Neural crest cell (in vitro differentiated cells): Measurements from ENCODE around the gene SYT15. TPM values are rescaled to one million over a fixed set of nuclear protein-coding genes. Genes with fewer than 3 reads are reported as not detected.
"Not testable (repeated sequence)": the region's sequence is repeated elsewhere in the genome, so short reads cannot be mapped to it uniquely, and the experiment has no call there.

ENCODE experiments used
- DNase-seq: peaks from one replicate; pipeline ENCODE4 v3.0.0; 2021; ENCODE audit warnings: low read depth, mixed read lengths, low spot score
- H3K27ac Mint-ChIP-seq: one replicate; pipeline ENCODE4 v1.8.0; 2021; ENCODE audit warnings: mild to moderate bottlenecking, mixed read lengths; ENCODE audit not compliant: unreplicated experiment
- H3K27me3 Mint-ChIP-seq: 2 replicates; pipeline ENCODE4 v1.8.0; 2021; ENCODE audit warnings: low read depth, mild to moderate bottlenecking, mixed read lengths
- H3K36me3 Mint-ChIP-seq: 2 replicates; pipeline ENCODE4 v1.8.0; 2021; ENCODE audit warnings: low read depth, mild to moderate bottlenecking, mixed read lengths
- H3K4me1 Mint-ChIP-seq: 2 replicates; pipeline ENCODE4 v1.8.0; 2021; ENCODE audit warnings: mixed read lengths
- H3K4me3 Mint-ChIP-seq: one replicate; pipeline ENCODE4 v1.8.0; 2021; ENCODE audit warnings: mild to moderate bottlenecking, mixed read lengths
- H3K9me3 Mint-ChIP-seq: 2 replicates; pipeline ENCODE4 v1.8.0; 2021; ENCODE audit warnings: mixed read lengths
- CTCF ChIP-seq: fragments of 200-600 bp; sonication (generic); conservative IDR thresholded peaks from 2 replicates; pipeline ENCODE4 v1.5.0; 2021; ENCODE audit warnings: antibody characterized with exemption, mild to moderate bottlenecking
- total RNA-seq: library from RNA; stranded (reverse); gene quantifications from 2 replicates; pipeline ENCODE4 v1.2.1, GENCODE V29; 2021

The SYT15 gene
- total RNA-seq, 1 donor from 2014 or later, result 1.6 TPM

- not testable (repeated sequence) for H3K36me3 Mint-ChIP-seq, H3K4me1 Mint-ChIP-seq, H3K9me3 Mint-ChIP-seq
Observed at GRCh38 chr10:46588221-46588620, 9.3 kb downstream of the SYT15 start.

GRCh38 chr10:46589589-46589988 lies 10.7 kb downstream of the SYT15 start:
- H3K27ac Mint-ChIP-seq, H3K4me1 Mint-ChIP-seq, DNase-seq, H3K9me3 Mint-ChIP-seq, H3K27me3 Mint-ChIP-seq, H3K4me3 Mint-ChIP-seq, H3K36me3 Mint-ChIP-seq: not testable (repeated sequence)

More at GRCh38 chr10:46588221-46588620, 9.3 kb downstream of the SYT15 start:
- not testable (repeated sequence) for DNase-seq, H3K27ac Mint-ChIP-seq, H3K4me3 Mint-ChIP-seq, H3K27me3 Mint-ChIP-seq

- not testable (repeated sequence) for H3K9me3 Mint-ChIP-seq, H3K27ac Mint-ChIP-seq, H3K4me3 Mint-ChIP-seq, H3K36me3 Mint-ChIP-seq, H3K4me1 Mint-ChIP-seq, DNase-seq, H3K27me3 Mint-ChIP-seq
Observed at GRCh38 chr10:46591053-46591452, 12.1 kb downstream of the SYT15 start.

- H3K36me3 Mint-ChIP-seq, result not testable (repeated sequence)
Observed at GRCh38 chr10:46593307-46593706, 14.4 kb downstream of the SYT15 start.

GRCh38 chr10:46594453-46595063 lies 15.6 kb downstream of the SYT15 start:
- not testable (repeated sequence) for H3K36me3 Mint-ChIP-seq, H3K9me3 Mint-ChIP-seq, H3K4me3 Mint-ChIP-seq, H3K27ac Mint-ChIP-seq, H3K27me3 Mint-ChIP-seq, DNase-seq, H3K4me1 Mint-ChIP-seq

More at GRCh38 chr10:46593307-46593706, 14.4 kb downstream of the SYT15 start:
- H3K4me1 Mint-ChIP-seq, H3K9me3 Mint-ChIP-seq, DNase-seq, H3K4me3 Mint-ChIP-seq, H3K27ac Mint-ChIP-seq, H3K27me3 Mint-ChIP-seq: not testable (repeated sequence)

- H3K27ac Mint-ChIP-seq, H3K36me3 Mint-ChIP-seq, H3K4me3 Mint-ChIP-seq, H3K4me1 Mint-ChIP-seq, H3K9me3 Mint-ChIP-seq, H3K27me3 Mint-ChIP-seq, DNase-seq: not testable (repeated sequence)
Observed at GRCh38 chr10:46596570-46596969, 17.6 kb downstream of the SYT15 start.

GRCh38 chr10:46597616-46598246 lies 18.8 kb downstream of the SYT15 start:
- not testable (repeated sequence) for H3K9me3 Mint-ChIP-seq, H3K36me3 Mint-ChIP-seq, H3K27me3 Mint-ChIP-seq, H3K4me1 Mint-ChIP-seq, H3K4me3 Mint-ChIP-seq, H3K27ac Mint-ChIP-seq, DNase-seq
- TF ChIP-seq CTCF, result peak; percentile 41

- H3K4me3 Mint-ChIP-seq, H3K27ac Mint-ChIP-seq, DNase-seq, H3K36me3 Mint-ChIP-seq, H3K4me1 Mint-ChIP-seq, H3K9me3 Mint-ChIP-seq, H3K27me3 Mint-ChIP-seq: not testable (repeated sequence)
Observed at GRCh38 chr10:46600516-46600915, 21.6 kb downstream of the SYT15 start.

- not testable (repeated sequence) for H3K4me3 Mint-ChIP-seq, H3K27me3 Mint-ChIP-seq, DNase-seq
Observed at GRCh38 chr10:46615540-46615939, 36.6 kb downstream of the SYT15 start.

GRCh38 chr10:46616227-46616626 lies 37.3 kb downstream of the SYT15 start:
- not testable (repeated sequence) for H3K36me3 Mint-ChIP-seq

More at GRCh38 chr10:46615540-46615939, 36.6 kb downstream of the SYT15 start:
- not testable (repeated sequence) for H3K36me3 Mint-ChIP-seq, H3K9me3 Mint-ChIP-seq, H3K4me1 Mint-ChIP-seq, H3K27ac Mint-ChIP-seq

GRCh38 chr10:46617134-46617533 lies 38.2 kb downstream of the SYT15 start:
- not testable (repeated sequence) for H3K4me3 Mint-ChIP-seq, H3K36me3 Mint-ChIP-seq, H3K27me3 Mint-ChIP-seq, H3K4me1 Mint-ChIP-seq, H3K27ac Mint-ChIP-seq, H3K9me3 Mint-ChIP-seq, DNase-seq

More at GRCh38 chr10:46616227-46616626, 37.3 kb downstream of the SYT15 start:
- H3K4me3 Mint-ChIP-seq, H3K4me1 Mint-ChIP-seq, H3K27ac Mint-ChIP-seq, DNase-seq, H3K27me3 Mint-ChIP-seq, H3K9me3 Mint-ChIP-seq: not testable (repeated sequence)

GRCh38 chr10:46617913-46618312 lies 39.0 kb downstream of the SYT15 start:
- H3K27ac Mint-ChIP-seq, H3K4me3 Mint-ChIP-seq, H3K27me3 Mint-ChIP-seq, H3K9me3 Mint-ChIP-seq, H3K4me1 Mint-ChIP-seq, DNase-seq, H3K36me3 Mint-ChIP-seq: not testable (repeated sequence)
